Heart left ventricle (tissue), 13 donors: ENCODE data around the gene SMCO4.

Source experiments
- POLR2A ChIP-seq, 2 donors: fragments of 450-650 bp; IDR thresholded peaks; one replicate each; pipeline ENCODE4 v1.6.1; 2017; ENCODE audit warnings: antibody characterized with exemption in 2 of 2, mild to moderate bottlenecking in 2 of 2, moderate library complexity in 2 of 2
- TF ChIP-seq, protein P1 (sequence below), 12 donors: fragments of 200-600 bp; sonication (generic) in 4 of 12; IDR thresholded peaks; one replicate each; pipeline versions ENCODE4 v1.5.0 to v1.8.0; 2018 to 2022; ENCODE audit warnings: antibody characterized with exemption in 12 of 12, mild to moderate bottlenecking in 5 of 12
- donor health status: ischemic (EF 13 %, LVEDD 7.1; RV severe dilation, severe dysfunction).
- donor health status: DM: no; HTN: yes; CAD: no.
- donor health status: DM: no; HTN: no; CAD: no.
- donor health status: ischemic (EF 25% LVEDD 6.9; RV normal size, moderate dysfunction).
- donor health status: ischemic (EF 25% LVEDD 5.7; RV mildly dilated, moderate dysfunction).
- donor health status: ischemic (EF 35%, LVEDD 5.7; RV mildly dilated, moderate dysfunction).
- donor health status: nonischemic (EF 11% LVEDD 7.7; RV severe dilation, severe dysfunction).
- donor health status: DM: yes; HTN: yes; CAD: no.
- donor health status: PGD.
- donor health status: ischemic (EF 29% LVEDD 5.4; RV normal size, mild dysfunction).
- donor health status: nonischemic (EF 23%, LVEDD 6.1; RV moderate dilation, normal function).

DNA sequence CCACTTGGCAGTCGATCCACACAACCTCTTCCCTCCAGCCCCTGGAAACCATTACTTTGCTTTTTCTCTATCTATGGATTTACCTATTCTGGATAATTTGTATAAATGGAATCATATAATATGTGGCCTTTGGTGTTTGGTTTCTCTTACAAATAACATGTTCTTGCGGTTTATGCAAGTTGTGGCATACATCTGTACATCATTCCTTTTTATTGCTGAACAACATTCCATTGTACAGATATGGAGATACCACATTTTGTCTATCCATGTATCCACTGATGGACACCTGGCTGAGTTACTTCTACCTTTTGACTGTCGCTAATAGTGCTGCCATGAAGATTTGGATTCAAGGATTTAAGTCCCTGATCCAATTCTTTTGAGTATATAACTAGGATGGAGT lies 25.1 kb downstream of the SMCO4 start:
- TF ChIP-seq, protein P1, sequence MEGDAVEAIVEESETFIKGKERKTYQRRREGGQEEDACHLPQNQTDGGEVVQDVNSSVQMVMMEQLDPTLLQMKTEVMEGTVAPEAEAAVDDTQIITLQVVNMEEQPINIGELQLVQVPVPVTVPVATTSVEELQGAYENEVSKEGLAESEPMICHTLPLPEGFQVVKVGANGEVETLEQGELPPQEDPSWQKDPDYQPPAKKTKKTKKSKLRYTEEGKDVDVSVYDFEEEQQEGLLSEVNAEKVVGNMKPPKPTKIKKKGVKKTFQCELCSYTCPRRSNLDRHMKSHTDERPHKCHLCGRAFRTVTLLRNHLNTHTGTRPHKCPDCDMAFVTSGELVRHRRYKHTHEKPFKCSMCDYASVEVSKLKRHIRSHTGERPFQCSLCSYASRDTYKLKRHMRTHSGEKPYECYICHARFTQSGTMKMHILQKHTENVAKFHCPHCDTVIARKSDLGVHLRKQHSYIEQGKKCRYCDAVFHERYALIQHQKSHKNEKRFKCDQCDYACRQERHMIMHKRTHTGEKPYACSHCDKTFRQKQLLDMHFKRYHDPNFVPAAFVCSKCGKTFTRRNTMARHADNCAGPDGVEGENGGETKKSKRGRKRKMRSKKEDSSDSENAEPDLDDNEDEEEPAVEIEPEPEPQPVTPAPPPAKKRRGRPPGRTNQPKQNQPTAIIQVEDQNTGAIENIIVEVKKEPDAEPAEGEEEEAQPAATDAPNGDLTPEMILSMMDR (IDR thresholded peaks at IDR 0.05) = no peak
- no peak for TF ChIP-seq POLR2A (IDR thresholded peaks at IDR 0.05)
